Endometrium (tissue), 2 donors: Measurements from ENCODE around the gene TMCO5A.
A peak's percentile ranks its signal among the peaks of the same experiment; 100 is the strongest.

Experiments
- FAIRE-seq: peaks from 2 replicates; lab custom pipeline; 2012; peaks lifted over from hg19 to GRCh38; lab: Jason Lieb, UNC
- donor health status: control.
- donor health status: control.

TMCO5A gene

GRCh38 chr15:37973856-37974255 lies 39.4 kb downstream of the TMCO5A start:
- no peak for FAIRE-seq

- no peak for FAIRE-seq
Measured at GRCh38 chr15:37978231-37978630, 43.8 kb downstream of the TMCO5A start.

- no peak for FAIRE-seq
Measured at GRCh38 chr15:37979671-37980409, 45.4 kb downstream of the TMCO5A start.

- FAIRE-seq: no peak
Measured at GRCh38 chr15:37981201-37981600, 46.8 kb downstream of the TMCO5A start.

GRCh38 chr15:37981775-37982174 lies 47.3 kb downstream of the TMCO5A start:
- FAIRE-seq: no peak

GRCh38 chr15:37984368-37984767 lies 49.9 kb downstream of the TMCO5A start:
- no peak for FAIRE-seq

- peak; percentile 97 for FAIRE-seq
Measured at GRCh38 chr15:37995461-37996347, 61.3 kb downstream of the TMCO5A start.
